Measurements from ENCODE around the gene TBL3.

TBL3 gene

GRCh38 chr16:1980770-1981087, 8.9 kb downstream of the TBL3 start:
- no peak for DNase-seq
- no peaks in the 10 kb centered on the region for H3K9me3 ChIP-seq (replicated peaks; ENCODE audit: insufficient read depth, low read length)
- H3K79me2 ChIP-seq (ENCODE audit: low read length), result peaks cover 13% of the 10 kb centered on the region
- H4K20me1 ChIP-seq (ENCODE audit: insufficient read depth, low read length), result no peaks in the 10 kb centered on the region
- peaks cover 14% of the 10 kb centered on the region for H3K4me1 ChIP-seq (ENCODE audit: low read length)
- TF ChIP-seq, protein P1, sequence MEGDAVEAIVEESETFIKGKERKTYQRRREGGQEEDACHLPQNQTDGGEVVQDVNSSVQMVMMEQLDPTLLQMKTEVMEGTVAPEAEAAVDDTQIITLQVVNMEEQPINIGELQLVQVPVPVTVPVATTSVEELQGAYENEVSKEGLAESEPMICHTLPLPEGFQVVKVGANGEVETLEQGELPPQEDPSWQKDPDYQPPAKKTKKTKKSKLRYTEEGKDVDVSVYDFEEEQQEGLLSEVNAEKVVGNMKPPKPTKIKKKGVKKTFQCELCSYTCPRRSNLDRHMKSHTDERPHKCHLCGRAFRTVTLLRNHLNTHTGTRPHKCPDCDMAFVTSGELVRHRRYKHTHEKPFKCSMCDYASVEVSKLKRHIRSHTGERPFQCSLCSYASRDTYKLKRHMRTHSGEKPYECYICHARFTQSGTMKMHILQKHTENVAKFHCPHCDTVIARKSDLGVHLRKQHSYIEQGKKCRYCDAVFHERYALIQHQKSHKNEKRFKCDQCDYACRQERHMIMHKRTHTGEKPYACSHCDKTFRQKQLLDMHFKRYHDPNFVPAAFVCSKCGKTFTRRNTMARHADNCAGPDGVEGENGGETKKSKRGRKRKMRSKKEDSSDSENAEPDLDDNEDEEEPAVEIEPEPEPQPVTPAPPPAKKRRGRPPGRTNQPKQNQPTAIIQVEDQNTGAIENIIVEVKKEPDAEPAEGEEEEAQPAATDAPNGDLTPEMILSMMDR (IDR thresholded peaks at IDR 0.05; ENCODE audit: low read length), result no peak
- TF ChIP-seq EZH2 (optimal IDR thresholded peaks at IDR 0.05; ENCODE audit: low read depth, low read length), result no peak
- TF ChIP-seq EZH2phosphoT487 (IDR thresholded peaks at IDR 0.05; ENCODE audit: low read length), result no peak
- H3K9ac ChIP-seq (ENCODE audit: low read length), result no peak overlapping the region
- peaks cover 27% of the 10 kb centered on the region for H3F3A ChIP-seq (ENCODE audit: insufficient read depth, low read length)
- H3K4me3 ChIP-seq (ENCODE audit: low read length), result no peak overlapping the region
- H3K4me2 ChIP-seq (ENCODE audit: low read depth, low read length), result no peak overlapping the region
- H3K27me3 ChIP-seq (replicated peaks; ENCODE audit: insufficient read depth, low read length), result peaks cover 39% of the 10 kb centered on the region
- H2AFZ ChIP-seq (ENCODE audit: low read length), result no peak overlapping the region
- no peak overlapping the region for H3K27ac ChIP-seq (ENCODE audit: low read length)
- H3K9me2 ChIP-seq (replicated peaks; ENCODE audit: insufficient read depth, low read length), result no peaks in the 10 kb centered on the region
- H3K36me3 ChIP-seq (replicated peaks; ENCODE audit: insufficient read depth, low read length), result no peaks in the 10 kb centered on the region

- Histone ChIP-seq H4K20me1 (ENCODE audit: insufficient read depth, low read length) (no peaks in the 10 kb centered on the region), H3K27ac (ENCODE audit: low read length) (no peak within 1 kb of the TSS)
These were observed 9.6 kb downstream of the TBL3 start, which contains the start of gene NOXO1 for GRCh38 chr16:1981398-1981836. Gene NOXO1, minus strand, starts transcription at chr16:1981469. Its CDS starts 290 bp downstream, at chr16:1981179.

GRCh38 chr16:1982013-1982433, 10.2 kb downstream of the TBL3 start:
- H3K79me2 ChIP-seq (ENCODE audit: low read length), result peaks cover 16% of the 10 kb centered on the region
- 0 out of 2 replicates have a peak, but pooled peaks cover 4% of the 10 kb centered on the region for H3K36me3 ChIP-seq (replicated peaks; ENCODE audit: insufficient read depth, low read length)
- no peaks in the 10 kb centered on the region for H3K9me3 ChIP-seq (replicated peaks; ENCODE audit: insufficient read depth, low read length)
- H3K4me3 ChIP-seq (ENCODE audit: low read length), result no peak overlapping the region
- H3K4me1 ChIP-seq (ENCODE audit: low read length), result peaks cover 16% of the 10 kb centered on the region
- no peak overlapping the region for H3K4me2 ChIP-seq (ENCODE audit: low read depth, low read length)
- H3K9ac ChIP-seq (ENCODE audit: low read length), result no peak overlapping the region
- H3K9me2 ChIP-seq (replicated peaks; ENCODE audit: insufficient read depth, low read length), result no peaks in the 10 kb centered on the region
- no peaks in the 10 kb centered on the region for H4K20me1 ChIP-seq (ENCODE audit: insufficient read depth, low read length)
- no peak for TF ChIP-seq EZH2 (optimal IDR thresholded peaks at IDR 0.05; ENCODE audit: low read depth, low read length)
- no peak for TF ChIP-seq EZH2phosphoT487 (IDR thresholded peaks at IDR 0.05; ENCODE audit: low read length)
- TF ChIP-seq, protein P1 (IDR thresholded peaks at IDR 0.05; ENCODE audit: low read length), result no peak
- peaks cover 27% of the 10 kb centered on the region for H3F3A ChIP-seq (ENCODE audit: insufficient read depth, low read length)
- DNase-seq, result no peak
- H2AFZ ChIP-seq (ENCODE audit: low read length), result no peak overlapping the region
- H3K27ac ChIP-seq (ENCODE audit: low read length), result no peak overlapping the region
- H3K27me3 ChIP-seq (replicated peaks; ENCODE audit: insufficient read depth, low read length), result peaks cover 39% of the 10 kb centered on the region

More at GRCh38 chr16:1981398-1981836, 9.6 kb downstream of the TBL3 start, which contains the start of gene NOXO1:
- no peak for DNase-seq
- H3K9ac ChIP-seq (ENCODE audit: low read length), result no peak within 1 kb of the TSS
- H3K4me1 ChIP-seq (ENCODE audit: low read length), result peaks cover 16% of the 10 kb centered on the region
- H3K4me2 ChIP-seq (ENCODE audit: low read depth, low read length), result no peak within 1 kb of the TSS
- H3K9me2 ChIP-seq (replicated peaks; ENCODE audit: insufficient read depth, low read length), result no peaks in the 10 kb centered on the region
- no peak within 1 kb of the TSS for H3K4me3 ChIP-seq (ENCODE audit: low read length)
- TF ChIP-seq EZH2phosphoT487 (IDR thresholded peaks at IDR 0.05; ENCODE audit: low read length), result no peak
- TF ChIP-seq, protein P1 (IDR thresholded peaks at IDR 0.05; ENCODE audit: low read length), result no peak
- no peak for TF ChIP-seq EZH2 (optimal IDR thresholded peaks at IDR 0.05; ENCODE audit: low read depth, low read length)
- H3F3A ChIP-seq (ENCODE audit: insufficient read depth, low read length), result peaks cover 27% of the 10 kb centered on the region
- 0 out of 2 replicates have a peak, but pooled peaks cover 1% of the 10 kb centered on the region for H3K36me3 ChIP-seq (replicated peaks; ENCODE audit: insufficient read depth, low read length)
- H3K9me3 ChIP-seq (replicated peaks; ENCODE audit: insufficient read depth, low read length), result no peaks in the 10 kb centered on the region
- H3K79me2 ChIP-seq (ENCODE audit: low read length), result peaks cover 16% of the 10 kb centered on the region
- H3K27me3 ChIP-seq (replicated peaks; ENCODE audit: insufficient read depth, low read length), result peaks cover 39% of the 10 kb centered on the region
- H2AFZ ChIP-seq (ENCODE audit: low read length), result no peak within 1 kb of the TSS

Data from MM.1S (cell line).